Loucy (cell line): ENCODE data around the gene RAD52.

Experiments used
- H2AFZ ChIP-seq: fragments of 200-600 bp; sonication (generic); 2 replicates; pipeline ENCODE4 v1.6.0; 2016; ENCODE audit warnings: antibody characterized with exemption, mild to moderate bottlenecking, low read length, moderate library complexity
- H3F3A ChIP-seq: fragments of 200-600 bp; 2 replicates; pipeline ENCODE4 v1.6.0; 2016; ENCODE audit warnings: antibody characterized with exemption, low read depth, mild to moderate bottlenecking
- H3K27me3 ChIP-seq: fragments of 200-600 bp; sonication (generic); 2 replicates; pipeline ENCODE4 v1.6.1; 2014; ENCODE audit warnings: low read length, mild to moderate bottlenecking; ENCODE audit not compliant: insufficient read depth, poor library complexity, severe bottlenecking
- H3K36me3 ChIP-seq: fragments of 200-600 bp; sonication (generic); 2 replicates; pipeline ENCODE4 v1.6.1; 2016; ENCODE audit warnings: low read length; ENCODE audit not compliant: insufficient read depth
- H3K4me1 ChIP-seq: fragments of 200-600 bp; sonication (generic); 2 replicates; pipeline ENCODE4 v1.5.1; 2014; ENCODE audit warnings: low read length, mild to moderate bottlenecking; ENCODE audit not compliant: insufficient read depth, poor library complexity, severe bottlenecking
- H3K4me2 ChIP-seq: fragments of 200-600 bp; sonication (generic); 2 replicates; pipeline ENCODE4 v1.6.0; 2014; ENCODE audit warnings: antibody characterized with exemption, low read length, low read depth, mild to moderate bottlenecking; ENCODE audit not compliant: poor library complexity, severe bottlenecking
- H3K4me3 ChIP-seq: fragments of 200-600 bp; sonication (generic); 2 replicates; pipeline ENCODE4 v1.5.1; 2014; ENCODE audit warnings: low read length, mild to moderate bottlenecking, mixed read lengths; ENCODE audit not compliant: poor library complexity, severe bottlenecking
- H3K79me2 ChIP-seq: fragments of 200-600 bp; sonication (generic); 2 replicates; pipeline ENCODE4 v1.6.1; 2014; ENCODE audit warnings: low read length; ENCODE audit not compliant: insufficient read depth
- H3K9ac ChIP-seq: fragments of 200-600 bp; sonication (generic); 2 replicates; pipeline ENCODE4 v1.6.0; 2014; ENCODE audit warnings: mild to moderate bottlenecking, low read depth, low read length, moderate library complexity; ENCODE audit not compliant: poor library complexity, severe bottlenecking
- H3K9me2 ChIP-seq: fragments of 200-600 bp; sonication (generic); replicated peaks from 2 replicates; pipeline ENCODE4 v1.6.1; 2016; ENCODE audit warnings: low read depth, low read length, mixed read lengths
- H3K9me3 ChIP-seq: fragments of 200-600 bp; sonication (generic); 2 replicates; pipeline ENCODE4 v1.6.1; 2014; ENCODE audit warnings: mild to moderate bottlenecking, antibody characterized with exemption, low read length, low read depth; ENCODE audit not compliant: insufficient read depth
- H4K20me1 ChIP-seq: fragments of 200-600 bp; sonication (generic); 2 replicates; pipeline ENCODE4 v1.6.0; 2014; ENCODE audit warnings: antibody characterized with exemption, low read length, mild to moderate bottlenecking; ENCODE audit not compliant: insufficient read depth, poor library complexity, severe bottlenecking
- EZH2phosphoT487 ChIP-seq: fragments of 200-600 bp; IDR thresholded peaks from 2 replicates; pipeline ENCODE4 v1.6.1; 2018; ENCODE audit warnings: antibody characterized with exemption, mild to moderate bottlenecking, moderate library complexity, borderline replicate concordance
- TF ChIP-seq, protein P1 (sequence below): fragments of 200-600 bp; sonication (generic); conservative IDR thresholded peaks from 2 replicates; pipeline ENCODE4 v1.5.1; 2014; ENCODE audit warnings: mild to moderate bottlenecking, antibody characterized with exemption, low read length

RAD52 gene

DNA sequence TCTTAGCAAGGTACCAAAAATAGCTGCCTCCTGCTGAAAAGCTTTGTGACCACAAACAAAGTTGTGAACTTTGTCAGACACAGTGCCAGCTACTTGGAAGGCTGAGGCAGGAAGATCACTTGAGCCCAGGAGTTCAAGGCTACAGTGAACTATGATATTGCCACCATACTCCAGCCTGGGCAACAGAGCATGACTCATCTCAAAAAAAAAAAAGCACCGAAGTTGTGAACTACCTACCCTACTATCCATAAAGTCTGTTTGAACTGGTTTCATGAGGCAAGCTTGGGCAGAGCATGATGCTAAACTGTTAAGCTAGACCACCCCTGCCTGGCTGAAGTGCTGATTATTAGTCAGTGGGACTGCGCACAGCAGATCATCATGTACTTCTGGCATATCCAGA, 75.5 kb downstream of the RAD52 start:
- H3K9me3 ChIP-seq = no peaks in the 10 kb centered on the region
- H4K20me1 ChIP-seq = no peaks in the 10 kb centered on the region
- no peaks in the 10 kb centered on the region for H3K9me2 ChIP-seq
- peaks cover 84% of the 10 kb centered on the region for H3K36me3 ChIP-seq
- no peak overlapping the region for H3K4me2 ChIP-seq
- no peaks in the 10 kb centered on the region for H3K79me2 ChIP-seq
- no peak overlapping the region for H3K4me3 ChIP-seq
- H3K4me1 ChIP-seq = no peaks in the 10 kb centered on the region
- no peak overlapping the region for H2AFZ ChIP-seq
- no peaks in the 10 kb centered on the region for H3F3A ChIP-seq
- no peaks in the 10 kb centered on the region for H3K27me3 ChIP-seq
- no peak overlapping the region for H3K9ac ChIP-seq
- no peak for TF ChIP-seq EZH2phosphoT487
- TF ChIP-seq, protein P1, sequence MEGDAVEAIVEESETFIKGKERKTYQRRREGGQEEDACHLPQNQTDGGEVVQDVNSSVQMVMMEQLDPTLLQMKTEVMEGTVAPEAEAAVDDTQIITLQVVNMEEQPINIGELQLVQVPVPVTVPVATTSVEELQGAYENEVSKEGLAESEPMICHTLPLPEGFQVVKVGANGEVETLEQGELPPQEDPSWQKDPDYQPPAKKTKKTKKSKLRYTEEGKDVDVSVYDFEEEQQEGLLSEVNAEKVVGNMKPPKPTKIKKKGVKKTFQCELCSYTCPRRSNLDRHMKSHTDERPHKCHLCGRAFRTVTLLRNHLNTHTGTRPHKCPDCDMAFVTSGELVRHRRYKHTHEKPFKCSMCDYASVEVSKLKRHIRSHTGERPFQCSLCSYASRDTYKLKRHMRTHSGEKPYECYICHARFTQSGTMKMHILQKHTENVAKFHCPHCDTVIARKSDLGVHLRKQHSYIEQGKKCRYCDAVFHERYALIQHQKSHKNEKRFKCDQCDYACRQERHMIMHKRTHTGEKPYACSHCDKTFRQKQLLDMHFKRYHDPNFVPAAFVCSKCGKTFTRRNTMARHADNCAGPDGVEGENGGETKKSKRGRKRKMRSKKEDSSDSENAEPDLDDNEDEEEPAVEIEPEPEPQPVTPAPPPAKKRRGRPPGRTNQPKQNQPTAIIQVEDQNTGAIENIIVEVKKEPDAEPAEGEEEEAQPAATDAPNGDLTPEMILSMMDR = no peak

DNA sequence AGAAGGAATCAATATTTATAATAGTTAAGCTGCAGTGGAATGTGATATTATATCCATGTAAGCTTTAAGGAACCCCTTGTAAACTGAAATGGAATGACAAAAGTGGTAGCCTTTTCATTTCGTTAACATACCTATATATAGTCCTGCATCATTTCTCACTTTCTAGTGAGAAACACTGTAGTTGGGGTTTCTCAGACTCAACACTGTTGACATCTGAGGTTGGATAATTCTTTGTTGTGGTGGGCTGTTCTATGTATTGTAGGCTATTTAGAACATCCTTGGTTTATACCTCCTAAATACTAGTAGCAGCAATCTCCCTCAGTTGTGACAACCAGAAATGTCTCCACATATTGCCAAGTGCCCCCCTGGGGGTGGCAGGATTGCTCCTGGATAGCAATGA, 79.1 kb downstream of the RAD52 start:
- peaks cover 95% of the 10 kb centered on the region for H3K36me3 ChIP-seq
- TF ChIP-seq, protein P1 = no peak
- TF ChIP-seq EZH2phosphoT487 = no peak
- no peaks in the 10 kb centered on the region for H3K9me2 ChIP-seq
- H4K20me1 ChIP-seq = no peaks in the 10 kb centered on the region
- H3K9me3 ChIP-seq = no peaks in the 10 kb centered on the region
- H3F3A ChIP-seq = no peaks in the 10 kb centered on the region
- H3K27me3 ChIP-seq = no peaks in the 10 kb centered on the region
- H2AFZ ChIP-seq = no peak overlapping the region
- H3K4me2 ChIP-seq = no peak overlapping the region
- no peaks in the 10 kb centered on the region for H3K4me1 ChIP-seq
- no peak overlapping the region for H3K4me3 ChIP-seq
- no peaks in the 10 kb centered on the region for H3K79me2 ChIP-seq
- H3K9ac ChIP-seq = no peak overlapping the region

DNA sequence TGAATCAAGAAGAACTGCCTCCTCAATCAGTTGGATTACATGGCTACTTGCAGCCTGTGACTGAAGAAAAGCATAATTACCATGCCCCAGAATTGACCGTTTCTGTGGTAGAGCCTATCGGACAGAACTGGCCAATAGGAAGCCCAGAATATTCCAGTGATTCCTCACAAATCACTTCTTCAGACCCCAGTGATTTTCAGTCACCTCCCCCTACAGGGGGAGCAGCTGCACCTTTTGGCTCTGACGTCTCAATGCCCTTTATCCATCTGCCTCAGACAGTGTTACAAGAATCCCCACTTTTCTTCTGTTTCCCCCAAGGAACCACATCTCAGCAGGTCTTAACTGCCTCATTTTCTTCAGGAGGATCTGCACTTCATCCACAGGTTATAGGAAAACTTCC, 80.8 kb downstream of the RAD52 start:
- H3K4me3 ChIP-seq = no peak overlapping the region
- no peak overlapping the region for H2AFZ ChIP-seq
- no peaks in the 10 kb centered on the region for H3K9me2 ChIP-seq
- H3K79me2 ChIP-seq = no peaks in the 10 kb centered on the region
- H4K20me1 ChIP-seq = no peaks in the 10 kb centered on the region
- no peaks in the 10 kb centered on the region for H3K9me3 ChIP-seq
- H3K4me2 ChIP-seq = no peak overlapping the region
- H3K9ac ChIP-seq = no peak overlapping the region
- TF ChIP-seq EZH2phosphoT487 = no peak
- TF ChIP-seq, protein P1 = no peak; the same call in 1 of the 2 replicates
- no peaks in the 10 kb centered on the region for H3K4me1 ChIP-seq
- peaks cover 96% of the 10 kb centered on the region for H3K36me3 ChIP-seq
- H3K27me3 ChIP-seq = no peaks in the 10 kb centered on the region
- no peaks in the 10 kb centered on the region for H3F3A ChIP-seq
